ENCODE results near the gene CIPC.

CIPC gene

GRCh38 chr14:77069551-77069950 is 28.5 kb upstream of the CIPC start:
- DNase-seq (ENCODE audit: low read depth in 2 of 2), result no peak

GRCh38 chr14:77071938-77072388 is 26.1 kb upstream of the CIPC start:
- no peak for DNase-seq (ENCODE audit: low read depth in 2 of 2)

GRCh38 chr14:77074969-77075368 is 23.1 kb upstream of the CIPC start:
- no peak for DNase-seq (ENCODE audit: low read depth in 2 of 2)

GRCh38 chr14:77076113-77076631 is 21.9 kb upstream of the CIPC start:
- DNase-seq (ENCODE audit: low read depth in 2 of 2), result no peak

GRCh38 chr14:77077040-77077439 is 21.0 kb upstream of the CIPC start:
- DNase-seq (ENCODE audit: low read depth in 2 of 2), result no peak

- DNase-seq (ENCODE audit: low read depth in 2 of 2), result no peak
Measured at GRCh38 chr14:77082356-77082755, 15.7 kb upstream of the CIPC start.

- DNase-seq (ENCODE audit: low read depth in 2 of 2), result no peak
Measured at GRCh38 chr14:77083082-77083481, 15.0 kb upstream of the CIPC start.

- no peak for DNase-seq (ENCODE audit: low read depth in 2 of 2)
Measured at GRCh38 chr14:77084985-77085384, 13.1 kb upstream of the CIPC start.

GRCh38 chr14:77085538-77085937 is 12.5 kb upstream of the CIPC start:
- DNase-seq (ENCODE audit: low read depth in 2 of 2), result no peak

GRCh38 chr14:77086017-77086727 is 11.9 kb upstream of the CIPC start:
- DNase-seq (ENCODE audit: low read depth in 2 of 2), result no peak

- no peak for DNase-seq (ENCODE audit: low read depth in 2 of 2)
Measured at GRCh38 chr14:77086951-77087350, 11.1 kb upstream of the CIPC start.

- DNase-seq (ENCODE audit: low read depth in 2 of 2), result no peak
Measured at GRCh38 chr14:77087631-77088030, 10.4 kb upstream of the CIPC start.

GRCh38 chr14:77088219-77088618 is 9.8 kb upstream of the CIPC start:
- no peak for DNase-seq (ENCODE audit: low read depth in 2 of 2)

- no peak for DNase-seq (ENCODE audit: low read depth in 2 of 2)
Measured at GRCh38 chr14:77088645-77089044, 9.4 kb upstream of the CIPC start.

GRCh38 chr14:77091518-77091917 is 6.5 kb upstream of the CIPC start:
- DNase-seq (ENCODE audit: low read depth in 2 of 2), result no peak

GRCh38 chr14:77092676-77093075 is 5.4 kb upstream of the CIPC start:
- DNase-seq (ENCODE audit: low read depth in 2 of 2), result no peak

GRCh38 chr14:77094672-77095284 is 3.3 kb upstream of the CIPC start:
- DNase-seq (ENCODE audit: low read depth in 2 of 2), result peak; percentile 47 to 54

GRCh38 chr14:77097006-77097699 is 905 bp upstream of the CIPC start:
- no peak for DNase-seq (ENCODE audit: low read depth in 2 of 2)

GRCh38 chr14:77098529-77099353 is 683 bp downstream of the CIPC start:
- peak; percentile 1 to 2 for DNase-seq (ENCODE audit: low read depth in 2 of 2)

GRCh38 chr14:77099425-77100167 is 1.5 kb downstream of the CIPC start:
- no peak for DNase-seq (ENCODE audit: low read depth in 2 of 2)

- no peak for DNase-seq (ENCODE audit: low read depth in 2 of 2)
Measured at GRCh38 chr14:77100961-77101360, 2.9 kb downstream of the CIPC start.

All from stimulated activated CD8-positive, alpha-beta memory T cell treated with anti-CD3 and anti-CD28 coated beads, Interleukin-15, amount 100 ng/mL, for 48 hours (primary cell).